ENCODE measurements around the gene TMPRSS12.
A peak's percentile ranks its signal among the peaks of the same experiment; 100 is the strongest.
"Not testable (repeated sequence)": the region's sequence is repeated elsewhere in the genome, so short reads cannot be mapped to it uniquely, and the experiment has no call there.

The TMPRSS12 gene

DNA sequence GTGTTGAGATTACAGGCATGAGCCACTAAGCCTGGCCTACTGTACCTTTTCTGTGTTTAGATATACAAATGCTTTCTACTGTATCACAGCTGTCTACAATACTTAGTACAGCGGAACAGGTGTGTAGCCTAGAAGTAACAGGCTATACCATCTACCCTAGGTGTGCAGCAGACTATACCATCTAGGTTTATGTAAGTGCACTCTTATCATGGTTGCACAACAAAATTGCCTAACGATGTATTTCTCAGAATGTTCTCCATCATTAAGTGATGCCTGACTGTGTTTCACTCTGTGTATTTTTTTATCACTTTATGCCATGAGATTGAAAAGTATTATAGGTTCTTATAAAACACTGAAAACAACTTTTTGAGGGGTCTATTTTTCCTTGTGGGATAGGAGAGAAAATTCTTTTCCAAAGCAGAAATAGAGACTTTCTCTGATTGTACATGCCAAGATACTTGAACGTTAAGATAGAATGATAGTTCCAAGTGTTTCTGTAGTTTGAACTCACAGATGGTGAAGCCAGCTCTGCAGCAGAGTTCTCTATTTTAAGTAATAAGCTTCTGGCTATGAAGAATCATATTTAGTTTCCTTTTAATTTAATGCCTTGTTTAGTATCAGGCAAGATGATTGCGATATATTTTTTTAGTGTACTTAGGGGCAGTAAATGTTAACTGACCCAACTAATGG is 17.0 kb downstream of the TMPRSS12 start:
- DNase-seq = no peak

DNA sequence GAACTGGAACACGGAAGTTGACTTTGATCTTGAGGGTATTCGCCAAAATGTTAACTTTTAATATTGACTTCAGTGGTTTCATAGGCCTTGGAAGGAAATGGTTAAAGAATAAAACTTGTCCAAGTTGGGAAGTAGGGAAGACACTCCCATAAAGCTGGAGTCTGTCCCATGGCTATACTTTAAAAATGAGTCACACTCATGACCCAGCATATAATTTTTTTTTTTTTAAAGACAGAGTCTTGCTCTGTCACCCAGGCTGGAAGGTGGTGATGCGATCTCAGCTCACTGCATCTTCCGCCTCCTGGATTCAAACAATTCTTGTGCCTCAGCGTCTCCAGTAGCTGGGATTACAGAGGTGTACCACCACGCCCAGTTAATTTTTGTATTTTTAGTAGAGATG is 19.6 kb downstream of the TMPRSS12 start:
- no peak for DNase-seq

DNA sequence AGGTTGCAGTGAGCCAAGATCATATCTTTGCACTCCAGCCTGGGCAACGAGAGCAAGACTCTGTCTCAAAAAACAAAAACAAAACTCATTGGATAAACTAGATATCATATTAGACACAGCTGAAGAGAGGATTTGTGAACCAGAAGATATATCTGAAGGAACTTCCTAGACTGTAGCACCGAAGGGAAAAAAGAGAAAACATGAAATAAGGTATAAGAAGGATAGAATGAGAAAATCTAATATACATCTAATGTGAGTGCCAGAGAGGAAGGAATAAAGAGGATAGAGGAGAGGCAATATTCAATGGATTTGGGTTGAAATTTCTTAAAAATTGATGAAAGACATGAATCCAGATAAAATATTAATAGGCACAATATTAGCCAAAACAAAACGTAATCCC is 22.5 kb downstream of the TMPRSS12 start:
- no peak for DNase-seq

DNA sequence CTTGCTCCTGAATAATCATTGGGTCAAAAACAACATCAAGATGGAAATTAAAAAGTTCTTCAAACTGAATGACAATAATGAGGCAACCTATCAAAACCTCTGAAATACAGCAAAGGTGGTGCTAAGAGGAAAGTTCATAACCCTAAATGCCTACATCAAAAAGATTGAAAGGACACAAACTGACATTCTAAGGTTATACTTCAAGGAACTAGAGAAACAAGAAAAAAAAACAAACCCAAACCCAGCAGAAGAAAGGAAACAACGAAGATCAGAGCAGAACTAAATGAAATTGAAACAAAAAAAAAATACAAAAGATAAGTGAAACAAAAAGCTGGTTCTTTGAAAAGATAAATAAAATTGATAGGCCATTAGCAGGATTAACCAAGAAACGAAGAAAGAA is 26.2 kb downstream of the TMPRSS12 start:
- DNase-seq = not testable (repeated sequence)

DNA sequence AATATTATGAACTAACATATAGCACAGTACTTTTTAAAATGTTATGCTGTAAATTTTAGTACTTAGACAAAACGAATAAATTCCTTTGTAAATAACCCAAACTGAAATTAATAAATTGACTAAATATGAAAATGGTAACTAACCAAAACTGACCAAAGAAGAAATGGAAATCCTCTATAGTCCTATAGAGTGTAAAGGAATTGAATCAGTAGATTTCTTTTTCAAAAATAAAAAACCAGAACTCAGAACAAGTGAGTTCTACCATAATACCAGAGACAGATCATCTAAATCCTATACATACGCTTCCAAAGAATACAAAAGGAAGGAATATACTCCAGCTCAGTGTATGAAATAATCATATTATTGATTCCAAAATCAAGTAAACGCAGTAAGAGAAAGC is 39.8 kb downstream of the TMPRSS12 start:
- no peak for DNase-seq

DNA sequence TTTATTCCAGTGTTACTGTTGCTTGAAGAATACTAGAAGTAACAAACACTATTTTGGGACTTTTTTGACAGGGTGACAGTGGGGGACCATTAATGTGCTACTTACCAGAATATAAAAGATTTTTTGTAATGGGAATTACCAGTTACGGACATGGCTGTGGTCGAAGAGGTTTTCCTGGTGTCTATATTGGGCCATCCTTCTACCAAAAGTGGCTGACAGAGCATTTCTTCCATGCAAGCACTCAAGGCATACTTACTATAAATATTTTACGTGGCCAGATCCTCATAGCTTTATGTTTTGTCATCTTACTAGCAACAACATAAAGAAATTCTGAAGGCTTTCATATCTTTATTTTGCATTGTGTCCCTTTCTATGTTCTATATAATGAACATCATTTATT is 44.5 kb downstream of the TMPRSS12 start:
- DNase-seq = peak; percentile 76

DNA sequence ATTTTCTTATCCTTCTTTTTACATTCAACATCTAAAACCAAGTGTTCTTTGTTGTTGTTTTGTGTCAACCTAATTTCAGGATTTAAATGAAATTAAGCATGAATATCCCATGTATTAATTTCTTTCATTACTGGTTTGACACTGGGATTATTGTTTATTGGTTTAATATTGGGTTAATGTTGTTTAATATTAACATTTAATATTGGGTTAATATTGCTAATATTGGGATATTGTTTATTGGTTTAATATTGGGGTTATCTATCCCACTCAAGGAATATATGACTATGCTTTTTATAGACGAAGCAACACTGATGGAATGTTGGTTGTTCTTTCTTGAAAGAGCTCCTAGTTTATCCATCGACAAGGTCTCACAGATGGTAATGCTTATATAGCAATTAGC is 45.9 kb downstream of the TMPRSS12 start:
- DNase-seq = no peak

DNA sequence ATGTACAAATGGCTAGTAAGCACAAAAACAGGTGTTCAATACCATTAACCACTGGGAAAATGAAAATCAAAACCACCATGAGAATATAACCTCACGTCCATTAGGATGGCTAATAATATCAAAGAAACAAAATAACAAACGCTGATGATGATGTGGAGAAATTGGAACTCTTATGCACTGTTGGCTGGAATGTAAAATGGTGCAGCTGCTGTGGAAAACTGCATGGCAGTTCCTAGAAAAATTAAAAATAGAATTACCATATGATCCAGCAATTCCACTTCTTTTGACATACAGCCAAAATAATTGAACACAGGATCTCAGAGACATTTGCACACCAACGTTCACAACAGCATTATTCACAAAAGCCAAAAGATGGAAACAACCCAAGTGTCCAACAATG is 51.5 kb downstream of the TMPRSS12 start:
- no peak for DNase-seq

DNA sequence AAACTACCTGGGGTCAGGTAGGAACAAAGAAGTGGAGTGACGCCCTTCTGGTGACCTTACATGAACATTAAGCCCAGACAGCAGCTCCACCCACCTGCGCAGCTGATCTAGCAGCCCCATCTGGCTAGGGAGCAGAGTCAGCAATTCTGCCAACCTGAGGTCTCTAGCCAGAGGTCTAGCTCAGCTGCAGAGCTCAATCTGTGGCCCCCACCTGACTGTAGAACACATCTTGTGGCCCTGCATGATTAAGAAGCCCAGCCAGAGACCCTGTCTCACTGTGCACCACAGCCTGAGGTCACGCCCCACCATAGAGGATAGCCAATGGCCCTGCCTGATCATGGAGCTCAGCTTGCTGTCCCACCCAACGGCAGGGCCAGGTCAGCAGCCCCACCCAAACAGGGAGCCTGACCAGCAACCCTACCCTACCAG is 59.0 kb downstream of the TMPRSS12 start:
- DNase-seq = peak; percentile 97

DNA sequence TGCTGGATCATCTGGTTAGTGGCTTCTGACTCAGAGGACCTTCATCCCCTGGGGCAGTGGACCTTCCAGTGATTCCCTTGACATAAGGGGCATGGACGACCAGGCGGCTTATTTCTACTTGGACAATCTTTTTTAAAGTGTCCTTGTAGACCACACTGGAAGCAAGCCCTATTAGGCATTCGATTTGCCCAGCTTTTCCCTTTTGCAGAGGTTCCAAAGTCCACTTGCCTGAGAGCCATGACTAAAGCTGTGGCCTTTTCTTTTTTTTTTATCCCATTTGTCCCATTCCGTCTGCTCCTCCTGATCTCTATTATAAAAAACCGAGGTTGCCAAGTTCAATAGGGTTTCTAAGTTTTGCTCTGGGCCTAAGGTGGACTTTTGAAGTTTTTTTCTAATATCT is 65.8 kb downstream of the TMPRSS12 start:
- not testable (repeated sequence) for DNase-seq

DNA sequence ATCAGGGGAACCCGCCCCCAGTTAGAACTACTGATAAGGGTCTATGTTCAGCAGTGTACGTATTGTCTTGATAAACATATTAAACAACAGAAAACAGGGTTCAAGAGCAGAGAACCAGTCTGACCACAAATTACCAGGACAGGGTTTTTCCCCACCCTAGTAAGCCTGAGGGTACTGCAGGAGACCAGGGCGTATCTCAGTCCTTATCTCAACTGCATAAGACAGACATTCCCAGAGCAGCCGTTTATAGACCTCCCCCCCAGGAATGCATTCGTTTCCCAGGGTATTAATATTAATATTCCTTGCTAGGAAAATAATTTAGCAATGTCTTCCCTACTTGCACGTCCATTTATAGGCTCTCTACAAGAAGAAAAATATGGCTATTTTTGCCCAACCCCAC is 69.6 kb downstream of the TMPRSS12 start:
- not testable (repeated sequence) for DNase-seq

DNA sequence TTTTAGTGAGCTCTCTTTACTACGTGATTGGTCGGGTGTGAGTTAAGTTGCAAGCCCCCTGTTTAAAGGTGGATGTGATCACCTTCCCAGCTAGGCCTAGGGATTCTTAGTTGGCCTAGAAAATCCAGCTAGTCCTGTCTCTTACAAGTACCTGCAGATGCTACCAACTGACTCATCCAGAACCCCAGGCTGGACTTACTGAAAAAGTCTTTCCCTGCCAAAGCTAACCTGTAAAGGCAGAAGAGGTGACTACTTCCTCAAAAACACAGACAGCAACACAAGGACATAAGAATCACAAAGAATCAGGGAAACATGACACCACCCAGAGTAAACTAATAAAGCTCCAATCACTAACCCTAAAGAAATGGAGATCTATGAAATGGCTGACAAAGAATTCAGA is 70.5 kb downstream of the TMPRSS12 start:
- no peak for DNase-seq

DNA sequence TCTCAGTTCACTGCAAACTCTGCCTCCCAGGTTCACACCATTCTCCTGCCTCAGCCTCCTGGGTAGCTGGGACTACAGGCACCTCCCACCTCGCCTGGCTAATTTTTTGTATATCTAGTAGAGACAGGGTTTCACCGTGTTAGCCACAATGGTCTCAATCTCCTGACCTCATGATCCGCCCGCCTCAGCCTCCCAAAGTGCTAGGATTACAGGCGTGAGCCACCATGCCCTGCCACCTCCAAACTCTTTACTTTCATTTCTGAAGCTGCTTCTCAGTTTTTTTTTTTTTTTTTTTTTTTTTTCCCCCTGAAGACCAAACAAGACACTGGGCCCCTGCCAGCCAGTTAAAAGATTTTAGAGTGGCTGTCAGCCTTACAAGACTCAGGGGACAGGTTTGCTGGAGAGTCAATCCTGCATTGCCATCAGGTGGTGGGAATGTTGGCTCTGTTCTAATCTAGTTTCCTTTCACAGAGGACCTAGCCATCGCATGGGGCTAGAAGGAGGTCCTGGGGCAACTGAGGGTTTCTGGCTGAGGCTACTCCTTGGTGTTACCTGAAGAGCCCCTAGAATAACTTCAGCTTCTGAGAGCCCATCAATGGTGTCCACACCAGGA is 72.3 kb downstream of the TMPRSS12 start:
- DNase-seq = no peak

DNA sequence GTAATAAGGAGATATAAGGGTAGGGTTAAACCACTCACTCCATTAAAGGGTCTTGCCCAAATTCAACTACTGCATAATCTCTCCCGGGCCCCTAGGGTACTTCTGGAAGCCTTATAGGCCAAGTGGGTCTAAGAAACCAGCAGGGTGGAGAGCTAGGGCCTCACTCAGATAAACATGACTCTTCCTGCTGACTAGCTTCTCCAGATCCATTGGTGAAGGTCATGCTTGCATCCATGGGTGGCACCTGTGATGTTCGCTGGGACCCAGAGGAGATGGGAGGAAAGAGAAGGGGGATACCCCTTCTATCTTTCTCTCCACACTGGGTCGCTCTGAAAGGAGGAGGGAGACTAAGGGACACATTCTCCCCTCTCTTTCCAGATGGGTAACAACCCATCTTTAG is 73.6 kb downstream of the TMPRSS12 start:
- no peak for DNase-seq

DNA sequence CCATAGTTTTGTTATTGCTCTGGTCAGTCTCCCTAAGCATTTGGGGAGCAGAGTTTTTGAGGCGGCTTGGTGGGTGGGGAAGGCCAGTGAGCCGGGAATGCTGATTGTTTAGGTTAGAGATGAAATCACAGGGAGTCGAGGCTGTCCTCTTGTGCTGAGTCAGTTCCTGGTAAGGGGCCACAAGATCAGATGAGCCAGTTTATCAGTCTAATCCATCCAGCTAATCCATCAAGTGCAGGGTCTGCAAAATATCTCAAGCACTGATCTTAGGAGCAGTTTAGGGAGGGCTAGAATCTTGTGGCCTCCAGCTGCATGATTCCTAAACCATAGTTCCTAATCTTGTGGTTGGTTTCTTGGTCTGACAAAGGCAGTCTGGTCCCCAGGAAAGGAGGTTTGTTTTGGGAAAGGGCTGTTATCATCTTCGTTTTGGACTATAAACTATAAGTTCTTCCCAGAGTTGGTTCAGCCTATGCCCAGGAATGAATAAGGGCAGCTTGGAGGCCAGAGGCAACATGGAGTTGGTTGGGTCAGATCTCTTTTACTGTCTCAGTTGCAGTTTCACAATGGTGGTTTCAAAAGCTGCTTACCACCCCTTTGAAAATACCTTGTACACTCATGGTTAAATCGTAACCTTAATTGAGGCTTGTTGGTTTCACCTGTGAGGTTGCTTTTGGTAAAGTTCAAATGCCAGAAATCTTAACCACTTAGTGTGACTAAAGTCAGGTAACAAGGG is 76.0 kb downstream of the TMPRSS12 start:
- peak; percentile 42 for DNase-seq

DNA sequence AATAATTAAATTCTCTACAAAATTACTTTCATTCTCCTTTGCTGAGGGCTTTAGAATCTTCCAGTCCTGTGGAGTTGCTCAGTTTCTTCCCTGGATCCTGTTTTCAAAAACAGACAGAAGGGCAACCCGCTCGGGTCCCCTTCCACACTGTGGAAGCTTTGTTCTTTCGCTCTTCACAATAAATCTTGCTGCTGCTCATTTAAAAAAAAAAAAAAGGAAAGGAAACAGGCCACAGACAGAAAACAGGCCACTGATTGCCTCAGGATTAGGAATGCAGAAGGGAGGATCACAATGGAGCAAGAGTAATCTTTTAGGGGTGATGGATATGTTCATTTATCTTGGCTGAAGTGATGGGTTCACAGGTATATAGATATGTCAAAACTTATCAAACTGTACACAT is 80.1 kb downstream of the TMPRSS12 start:
- DNase-seq = no peak

DNA sequence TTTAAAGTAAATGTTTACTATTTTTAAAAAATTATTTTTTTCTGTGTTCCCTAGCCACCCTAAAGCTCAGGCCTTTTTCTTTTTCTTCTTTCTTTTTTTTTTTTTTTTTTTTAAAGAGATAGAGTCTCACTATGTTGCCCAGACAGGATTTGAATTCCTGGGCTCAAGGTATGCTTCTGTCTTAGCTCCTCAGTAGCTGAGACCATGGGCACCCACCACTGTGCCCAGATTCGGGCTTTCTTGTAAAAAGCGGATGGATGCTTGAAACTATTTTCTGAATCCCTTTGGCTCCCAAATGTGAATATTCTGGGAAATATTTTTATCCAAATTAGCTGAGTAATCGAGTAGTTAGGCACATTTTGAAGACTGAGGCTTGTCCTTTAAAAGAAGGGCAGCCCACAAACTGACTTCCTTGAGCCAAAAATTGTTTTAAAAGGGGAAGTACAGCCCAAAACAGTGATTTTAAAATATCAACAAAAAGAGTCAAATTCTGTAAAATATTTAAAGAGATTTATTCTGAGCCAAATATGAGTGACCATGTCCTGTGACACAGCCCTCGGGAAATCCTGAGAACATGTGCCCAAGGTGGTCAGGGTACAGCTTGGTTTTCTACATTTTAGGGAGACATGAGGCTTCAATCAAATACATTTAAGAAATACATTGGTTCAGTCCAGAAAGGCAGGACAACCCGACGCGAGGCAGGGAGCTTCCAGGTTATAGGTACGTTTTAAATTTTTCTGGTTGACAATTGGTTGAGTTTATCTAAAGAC is 80.8 kb downstream of the TMPRSS12 start:
- peak; percentile 46 for DNase-seq

DNA sequence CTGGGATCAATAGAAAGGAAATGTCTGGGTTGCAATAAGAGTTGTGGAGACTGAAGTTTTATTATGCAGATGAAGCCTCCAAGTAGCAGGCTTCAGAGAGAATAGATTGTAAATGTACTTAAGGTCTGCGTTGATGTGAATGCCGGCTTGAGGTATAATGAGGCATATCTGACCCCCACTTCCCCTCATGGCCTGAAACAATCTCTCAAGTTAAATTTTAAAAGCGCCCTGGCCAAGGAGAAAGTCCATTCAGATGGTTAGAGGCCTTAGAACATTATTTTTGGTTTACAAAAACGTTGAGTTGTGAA is 81.4 kb downstream of the TMPRSS12 start:
- no peak for DNase-seq

DNA sequence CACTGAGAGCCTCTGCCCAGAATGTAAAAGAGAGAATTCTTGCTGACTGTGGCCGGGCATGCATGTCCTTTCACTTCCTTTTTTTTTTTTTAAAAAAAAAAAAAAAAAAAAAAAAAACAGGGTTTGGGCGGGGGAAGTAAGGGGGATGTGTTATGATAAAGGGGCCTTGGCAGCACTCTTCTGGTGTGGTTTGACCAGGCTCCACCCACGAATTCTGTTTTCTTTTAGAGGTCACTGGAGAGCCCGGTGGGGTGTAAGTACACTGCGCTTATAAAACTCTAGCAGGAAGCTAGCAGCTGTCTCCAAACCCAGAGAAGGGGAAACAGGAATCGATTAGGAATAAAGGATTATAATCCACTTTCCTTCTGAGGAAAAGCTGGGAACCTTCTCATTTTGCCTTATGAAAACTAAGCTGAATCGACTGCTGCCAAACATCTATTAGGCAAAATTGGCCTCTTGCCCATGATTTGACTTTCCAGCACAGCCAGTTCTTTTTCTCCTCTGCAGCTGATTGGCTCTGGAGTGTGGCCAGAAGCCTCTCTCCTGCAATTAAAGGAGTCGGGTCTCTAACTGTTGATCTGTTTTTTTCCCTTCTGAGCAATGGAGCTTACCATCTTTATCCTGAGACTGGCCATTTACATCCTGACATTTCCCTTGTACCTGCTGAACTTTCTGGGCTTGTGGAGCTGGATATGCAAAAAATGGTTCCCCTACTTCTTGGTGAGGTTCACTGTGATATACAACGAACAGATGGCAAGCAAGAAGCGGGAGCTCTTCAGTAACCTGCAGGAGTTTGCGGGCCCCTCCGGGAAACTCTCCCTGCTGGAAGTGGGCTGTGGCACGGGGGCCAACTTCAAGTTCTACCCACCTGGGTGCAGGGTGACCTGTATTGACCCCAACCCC is 82.0 kb downstream of the TMPRSS12 start:
- DNase-seq = peak; percentile 96

DNA sequence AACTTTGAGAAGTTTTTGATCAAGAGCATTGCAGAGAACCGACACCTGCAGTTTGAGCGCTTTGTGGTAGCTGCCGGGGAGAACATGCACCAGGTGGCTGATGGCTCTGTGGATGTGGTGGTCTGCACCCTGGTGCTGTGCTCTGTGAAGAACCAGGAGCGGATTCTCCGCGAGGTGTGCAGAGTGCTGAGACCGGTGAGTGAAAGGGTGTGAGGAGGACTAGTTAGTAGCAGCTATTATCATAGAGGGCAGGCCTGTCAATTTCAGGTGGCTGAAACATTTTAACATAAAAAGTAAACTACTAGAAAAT is 82.6 kb downstream of the TMPRSS12 start:
- DNase-seq = peak; percentile 51

DNA sequence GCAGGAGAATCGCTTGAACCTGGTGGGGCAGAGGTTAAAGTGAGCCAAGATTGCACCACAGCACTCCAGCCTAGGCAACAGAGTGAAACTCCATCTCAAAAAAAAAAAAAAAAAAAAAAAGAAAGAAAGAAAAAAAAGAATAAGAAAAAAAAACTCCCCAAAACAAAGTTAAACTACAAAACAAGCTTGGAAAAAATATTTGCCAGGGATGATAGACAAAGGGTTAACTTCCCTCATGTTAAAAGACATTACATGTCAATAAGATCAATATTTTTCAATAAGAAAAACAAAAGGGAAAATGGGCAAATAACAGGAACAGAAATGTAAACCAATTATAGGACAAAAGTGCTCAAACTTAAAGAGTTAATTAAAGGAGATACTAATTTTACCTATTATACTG is 83.2 kb downstream of the TMPRSS12 start:
- no peak for DNase-seq

DNA sequence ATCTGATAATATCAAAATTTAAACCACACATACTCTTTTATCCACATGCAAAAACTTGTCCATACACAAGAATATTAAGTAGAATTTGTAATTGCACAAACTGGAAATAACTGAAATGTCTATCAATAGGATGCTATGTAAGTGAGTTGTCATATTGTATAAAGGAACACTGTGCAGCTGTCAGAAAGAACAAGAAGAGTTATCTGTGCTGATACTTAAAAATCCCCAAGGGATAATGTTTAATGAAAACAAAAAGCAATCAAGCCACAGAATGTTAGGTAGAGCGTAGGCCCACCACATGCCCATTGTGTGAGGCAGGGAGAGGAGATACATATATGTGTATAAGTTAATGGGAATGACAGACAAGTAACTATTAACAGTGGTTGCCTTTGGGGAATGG is 83.7 kb downstream of the TMPRSS12 start:
- no peak for DNase-seq

DNA sequence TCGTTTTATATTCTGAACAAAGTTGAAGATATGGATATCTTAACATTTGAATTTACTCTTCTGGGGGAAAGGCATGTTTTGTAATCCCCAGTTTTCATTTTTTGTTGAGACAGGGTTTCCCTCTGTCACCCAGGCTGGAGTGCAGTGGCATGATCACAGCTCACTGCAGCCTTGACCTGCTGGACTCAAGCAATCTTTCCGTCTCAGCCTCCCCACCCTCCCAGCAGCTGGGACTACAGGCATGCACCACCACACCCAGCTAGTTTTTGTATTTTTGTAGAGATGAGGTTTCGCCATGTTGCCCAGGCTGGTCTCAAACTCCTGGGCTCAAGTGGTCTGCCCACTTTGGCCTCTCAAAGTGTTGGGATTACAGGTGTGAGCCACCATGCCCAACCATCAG is 84.2 kb downstream of the TMPRSS12 start:
- DNase-seq = not testable (repeated sequence)
